GM19240 (cell line): ENCODE measurements around the gene ZNF438.

Experiments used
- DNase-seq: peaks from one replicate; pipeline ENCODE4 v3.0.0; 2011; ENCODE audit warnings: low spot score; ENCODE audit not compliant: insufficient read length

Gene ZNF438

DNA sequence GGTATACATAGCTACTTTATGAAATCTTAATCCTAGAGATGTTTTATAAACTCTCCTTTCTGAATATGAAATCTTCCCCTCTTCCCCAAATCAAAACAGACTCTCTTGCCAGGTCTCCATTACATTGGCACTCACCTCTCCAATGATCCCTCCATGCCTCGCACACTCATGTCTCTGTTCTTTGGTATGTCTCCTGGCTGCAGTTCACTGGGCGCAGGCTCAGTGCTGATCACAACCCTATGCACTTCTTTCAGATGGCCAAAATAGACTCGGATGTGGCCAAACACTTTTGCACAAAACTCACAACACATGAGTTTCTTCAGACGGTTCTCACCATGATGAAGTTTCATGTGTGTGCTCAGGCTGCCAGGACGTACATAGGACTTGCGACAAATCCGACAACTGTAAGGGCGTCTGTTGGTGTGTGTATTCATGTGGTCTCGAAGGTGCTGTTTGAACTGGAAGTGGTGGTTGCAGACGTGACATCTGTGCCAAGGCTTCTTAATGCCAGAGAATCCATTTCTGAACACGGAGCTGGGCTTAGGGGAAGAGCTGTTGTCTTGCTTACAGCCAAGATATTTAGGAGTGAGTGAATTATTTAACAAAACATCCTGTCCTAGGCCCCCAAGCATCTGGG is 183.2 kb downstream of the ZNF438 start:
- no peak for DNase-seq

DNA sequence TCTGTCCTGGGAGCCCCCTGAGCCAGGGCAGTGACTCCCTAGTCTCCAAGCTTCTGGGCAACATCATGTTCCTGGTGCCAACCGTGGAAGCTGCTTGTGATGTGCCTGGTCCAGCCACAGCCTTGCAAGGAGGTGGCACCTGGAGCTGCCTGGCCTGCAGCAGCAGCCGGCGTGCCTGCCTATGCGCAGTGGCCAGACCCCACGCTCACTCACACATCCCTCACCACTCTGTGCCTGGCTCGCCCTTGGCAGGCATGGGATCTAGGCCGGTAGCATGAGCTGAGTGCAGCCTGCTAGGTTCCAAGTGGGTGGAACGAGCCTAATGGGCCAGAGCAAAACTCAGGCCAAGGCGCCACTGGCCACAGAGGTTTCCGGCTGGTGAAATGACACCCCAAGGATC is 184.0 kb downstream of the ZNF438 start:
- no peak for DNase-seq

DNA sequence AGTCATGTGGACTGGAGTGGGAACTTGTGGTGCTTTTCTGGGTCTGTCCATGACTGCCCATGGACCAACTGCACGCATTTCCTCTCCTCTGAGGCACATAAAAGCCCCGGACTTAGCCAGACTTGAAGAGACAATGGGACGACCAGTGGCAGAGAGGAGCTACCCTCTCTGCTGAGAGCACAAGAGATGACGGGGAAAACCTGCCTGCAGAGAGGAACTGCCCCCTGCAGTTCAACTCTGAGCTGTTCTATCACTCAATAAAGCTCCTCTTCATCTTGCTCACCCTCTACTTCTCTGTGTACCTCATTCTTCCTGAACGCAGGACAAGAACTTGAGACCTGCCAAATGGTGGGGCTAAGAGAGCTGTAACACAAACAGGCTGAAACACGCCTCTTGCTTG is 184.5 kb downstream of the ZNF438 start:
- no peak for DNase-seq

DNA sequence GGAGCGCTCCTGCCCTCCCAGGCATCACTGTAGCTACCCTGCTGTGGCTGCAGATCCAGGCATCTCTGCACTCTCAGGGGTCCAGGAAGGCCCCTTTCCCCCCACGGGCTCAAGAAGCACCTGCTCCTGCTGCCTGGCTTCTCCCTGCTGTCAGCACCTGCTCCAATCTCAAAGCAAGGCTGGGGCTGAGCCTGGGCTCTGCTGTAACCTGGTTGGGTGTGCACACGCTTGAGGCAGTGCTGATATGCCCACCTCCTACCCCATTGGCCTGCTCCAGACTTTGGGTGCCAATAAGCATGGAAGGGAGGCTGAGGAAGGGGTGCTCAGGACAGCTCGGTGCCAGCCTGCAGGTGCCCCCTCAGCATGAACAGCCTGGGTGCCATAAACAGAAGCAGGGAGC is 185.0 kb downstream of the ZNF438 start:
- DNase-seq, result no peak

DNA sequence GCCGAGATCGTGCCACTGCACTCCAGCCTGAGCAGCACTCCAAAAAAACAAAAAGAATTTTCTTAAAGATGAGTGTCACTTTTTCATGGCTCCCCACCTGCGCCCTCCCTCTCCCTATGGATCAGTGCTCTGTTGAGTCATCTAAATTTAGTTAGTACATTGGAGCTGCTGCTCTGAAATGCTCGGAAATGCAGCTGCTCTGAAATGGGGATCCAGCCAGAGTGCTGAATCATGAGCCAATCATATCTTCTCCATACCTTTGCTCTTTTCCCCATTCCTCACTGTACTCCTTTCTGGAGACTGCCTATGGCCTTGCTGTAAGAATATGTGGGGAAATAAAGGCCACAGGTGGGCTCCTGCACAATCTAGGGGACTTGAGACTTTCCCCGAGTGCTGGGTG is 188.8 kb downstream of the ZNF438 start:
- no peak for DNase-seq

DNA sequence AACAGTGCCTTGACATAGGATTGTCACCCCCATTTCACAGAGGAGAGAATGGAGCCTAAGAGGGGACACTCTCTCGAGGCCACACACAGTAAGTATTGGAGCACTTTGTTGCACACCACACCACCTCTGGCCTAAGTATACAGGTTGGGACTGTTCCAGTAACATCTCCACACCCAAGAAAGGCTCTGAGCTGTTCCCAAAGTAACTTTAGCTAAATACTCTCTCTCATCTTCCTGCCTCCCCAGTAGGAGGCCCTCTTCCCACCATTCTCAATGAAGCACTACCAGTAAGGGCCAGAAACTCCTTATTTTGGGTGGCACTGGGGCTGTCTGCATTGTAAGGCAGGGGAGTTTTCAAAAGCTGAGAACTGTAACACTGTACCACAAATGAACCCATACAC is 189.5 kb downstream of the ZNF438 start:
- no peak for DNase-seq

DNA sequence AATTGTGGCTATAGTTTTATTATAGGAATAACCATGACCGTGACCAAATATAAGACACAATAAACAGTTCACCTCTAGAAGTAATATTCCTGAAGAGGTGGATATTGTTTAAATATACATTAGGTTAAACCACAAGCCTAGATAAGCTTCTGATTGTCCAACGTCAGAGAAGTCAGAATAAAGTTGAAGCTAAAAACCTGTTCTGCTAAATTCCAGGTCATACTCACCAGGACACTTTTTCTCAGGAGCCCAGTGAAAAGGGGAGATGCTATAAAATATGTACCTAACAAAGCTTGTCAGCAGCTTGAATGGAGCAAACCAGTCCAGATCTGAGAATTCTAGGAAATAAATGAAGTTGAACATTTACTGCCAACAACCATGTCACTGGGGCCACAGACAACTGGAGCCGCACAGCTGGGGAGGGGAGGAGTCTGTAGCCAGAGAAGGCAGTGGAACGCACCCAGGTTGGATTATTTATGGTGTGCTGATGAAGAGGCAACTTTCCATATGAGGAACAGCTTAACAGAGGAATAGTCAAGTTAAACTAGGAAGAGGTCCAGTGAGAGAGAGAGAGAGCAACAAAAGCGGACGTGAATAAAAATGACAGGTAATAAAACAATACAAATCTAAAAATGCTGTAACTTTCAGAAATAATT is 191.1 kb downstream of the ZNF438 start:
- DNase-seq, result no peak

DNA sequence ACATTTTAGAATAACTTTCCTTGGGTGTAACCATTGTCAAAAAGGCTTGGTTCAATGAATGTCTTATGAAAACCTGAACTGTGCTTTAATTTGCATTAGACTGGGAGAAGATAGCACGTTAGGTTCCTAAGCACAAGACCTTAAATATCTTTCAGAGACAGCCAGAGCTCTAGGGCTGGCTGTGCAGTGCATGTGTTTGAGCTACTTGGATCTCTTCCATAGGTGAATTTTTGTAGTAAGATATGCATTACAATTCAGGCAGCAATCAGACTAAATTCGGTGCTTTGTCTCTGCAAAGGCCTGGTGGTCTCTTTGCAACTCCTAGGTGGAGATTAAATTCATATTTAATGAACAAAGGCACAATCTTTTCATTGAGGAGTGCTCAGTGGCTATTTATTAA is 192.0 kb downstream of the ZNF438 start:
- no peak for DNase-seq

DNA sequence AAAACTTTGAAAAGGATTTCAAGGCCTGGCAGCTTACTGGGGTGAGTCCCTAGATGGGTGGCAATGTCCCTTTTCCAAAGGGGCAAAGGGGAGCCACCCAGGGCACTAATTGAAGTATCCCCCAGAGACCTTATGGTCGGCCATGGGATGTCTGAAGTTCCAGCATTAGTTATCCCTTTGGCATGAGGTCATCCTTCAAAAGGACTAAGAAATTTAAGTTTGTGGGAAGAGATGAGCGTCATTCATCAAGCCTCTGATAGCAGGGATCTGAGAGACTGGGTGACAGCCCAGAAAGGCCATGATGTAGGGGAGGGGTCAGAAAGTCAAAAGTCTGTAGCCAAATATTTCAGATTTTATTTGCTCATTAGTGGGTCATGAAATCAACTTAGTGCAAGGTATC is 195.3 kb downstream of the ZNF438 start:
- DNase-seq, result no peak

DNA sequence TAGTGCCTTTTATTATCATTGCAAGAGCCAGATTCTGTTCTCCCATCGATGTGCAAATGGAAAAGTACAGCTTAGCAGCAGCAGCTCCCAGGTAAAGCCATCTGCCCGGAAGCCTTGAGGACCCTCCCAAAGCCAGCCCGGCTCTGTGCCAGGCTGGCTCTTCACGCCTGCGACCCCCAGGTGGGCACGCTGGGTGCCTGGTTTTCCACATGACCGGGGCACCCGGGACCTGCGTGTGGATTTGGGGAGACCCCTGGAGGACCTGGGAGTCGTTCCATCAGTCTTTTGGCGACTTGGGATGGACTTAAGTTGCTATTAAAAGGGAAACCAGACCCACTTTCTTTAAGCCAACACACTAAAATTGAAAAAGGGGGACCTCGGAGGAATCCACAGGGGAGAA is 196.5 kb downstream of the ZNF438 start:
- no peak for DNase-seq

DNA sequence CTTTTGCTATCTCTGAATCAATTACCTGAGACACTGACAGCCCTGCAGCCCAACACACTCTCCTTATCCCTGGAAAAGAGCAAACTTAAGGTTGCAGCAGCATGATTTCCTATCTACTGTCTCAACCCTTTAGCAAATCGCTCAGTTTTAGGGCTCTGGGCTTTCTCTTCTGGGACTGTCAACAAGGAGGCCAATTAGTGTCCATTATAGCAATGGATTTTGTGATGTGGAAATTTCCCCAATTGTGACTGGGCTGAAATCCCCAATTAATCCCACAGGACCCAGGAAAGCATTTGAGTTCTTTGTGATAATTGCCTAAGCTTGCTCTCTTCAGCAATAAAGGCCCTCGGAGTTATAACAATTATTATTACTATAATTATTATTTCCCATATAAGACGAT is 197.0 kb downstream of the ZNF438 start:
- DNase-seq, result no peak

DNA sequence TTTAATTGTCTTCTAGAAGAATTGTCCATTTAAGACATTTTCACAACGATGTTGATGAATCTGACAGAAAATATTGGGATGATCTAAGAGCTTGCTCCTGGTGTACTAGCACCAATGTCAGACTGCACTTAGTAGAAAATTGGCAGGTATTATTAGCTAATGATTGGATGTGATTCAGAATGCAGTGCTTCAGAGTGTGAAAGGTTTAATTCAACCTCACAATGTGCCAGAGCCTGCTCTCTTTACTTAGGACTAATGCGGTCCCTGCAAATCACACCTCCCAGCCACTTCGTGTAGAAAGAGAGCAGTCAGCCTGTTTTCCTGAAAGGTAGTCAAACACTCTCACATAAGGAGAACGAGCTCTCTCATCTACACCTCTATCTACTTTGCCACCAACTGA is 197.5 kb downstream of the ZNF438 start:
- no peak for DNase-seq

DNA sequence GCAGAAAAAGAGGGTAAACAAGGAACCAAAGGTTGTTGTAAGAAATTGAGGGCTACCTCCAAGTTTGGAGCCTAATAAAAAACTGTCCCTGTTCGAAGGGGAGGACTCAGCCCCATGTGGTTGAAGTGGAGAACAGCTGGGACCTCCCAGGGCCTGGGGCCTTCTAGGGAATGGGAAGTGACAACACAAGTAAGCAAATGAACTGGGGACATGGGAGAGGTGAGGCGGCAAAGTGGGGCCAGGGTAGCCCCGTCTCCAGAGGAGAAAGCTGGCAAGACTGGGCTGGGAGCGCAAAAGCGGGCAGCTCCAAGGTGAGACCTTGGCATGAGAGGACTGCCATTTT is 198.1 kb downstream of the ZNF438 start:
- DNase-seq, result no peak

DNA sequence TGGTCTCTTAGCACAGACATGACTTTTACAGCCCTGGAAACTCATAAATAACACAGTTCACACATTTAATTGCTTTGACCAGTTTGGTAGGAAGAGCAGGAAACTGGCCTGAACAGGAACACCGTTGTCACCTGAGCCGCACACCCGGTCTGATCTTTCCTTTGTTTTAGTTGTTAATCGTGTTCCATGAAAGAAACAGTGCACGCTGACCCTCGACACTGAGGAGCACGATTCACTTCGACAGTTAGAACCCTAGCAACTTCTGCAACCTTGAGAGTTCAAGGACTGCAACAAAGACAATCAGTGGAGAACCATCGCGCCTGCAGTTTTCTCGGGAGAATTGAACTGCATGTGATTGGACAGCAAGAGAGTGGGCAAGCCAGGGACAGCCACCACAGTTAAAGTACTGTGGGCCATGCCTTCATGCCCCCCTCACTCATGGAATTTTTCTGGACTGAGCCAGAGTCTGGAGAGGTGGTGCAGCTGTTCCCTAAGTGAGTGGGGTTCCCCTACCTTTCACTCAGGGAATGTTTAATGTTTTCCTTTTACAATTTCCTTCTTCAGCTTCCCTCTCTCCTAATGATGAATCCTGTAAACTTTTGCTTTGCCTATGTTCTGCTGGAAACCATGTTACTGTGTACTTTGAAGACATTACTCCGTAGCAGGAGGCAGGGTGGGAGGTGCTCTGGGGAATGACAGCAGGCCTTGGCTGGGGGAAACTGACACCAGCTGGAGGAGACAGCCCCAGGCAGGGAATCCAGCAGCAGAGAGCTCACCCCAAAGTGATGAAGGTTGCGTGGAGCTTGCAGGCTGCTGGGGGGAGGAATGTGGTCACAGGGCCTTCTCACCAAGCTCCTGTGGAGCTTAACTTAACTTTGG is 198.7 kb downstream of the ZNF438 start:
- no peak for DNase-seq

DNA sequence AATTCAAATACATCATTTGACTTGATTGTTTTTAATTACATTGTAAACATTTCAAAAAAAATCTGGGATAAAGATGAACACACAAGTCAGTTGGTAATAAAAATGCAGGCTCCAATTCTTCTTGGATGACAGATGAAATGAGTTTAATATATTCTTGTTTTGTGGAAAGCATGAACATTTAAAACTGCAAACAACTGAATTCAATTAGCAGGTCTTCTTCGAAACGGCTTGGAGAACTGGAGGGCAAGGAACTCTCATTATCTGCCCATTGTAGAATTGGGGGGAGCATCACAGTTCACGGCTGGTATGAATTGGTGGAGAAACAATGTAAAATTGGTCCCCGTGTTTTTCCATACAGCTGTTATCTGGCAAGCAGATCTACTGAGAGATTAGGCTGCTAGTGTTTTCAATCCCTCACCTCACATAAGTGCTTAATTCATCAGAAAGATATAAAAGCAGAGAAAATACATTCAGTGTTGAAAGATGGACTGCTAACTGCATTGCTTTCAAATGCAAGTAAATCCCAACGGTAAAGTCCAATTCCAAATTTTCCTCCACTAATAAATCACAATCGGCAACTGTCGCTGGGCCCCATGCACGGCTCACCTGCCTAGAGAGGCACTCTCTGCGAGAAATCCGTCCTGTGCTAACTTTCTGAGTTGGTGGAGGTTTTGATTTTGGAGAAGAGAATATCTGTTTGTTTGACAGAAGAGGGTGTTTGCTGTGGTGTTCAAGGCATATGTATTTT is 199.5 kb downstream of the ZNF438 start:
- DNase-seq, result no peak

DNA sequence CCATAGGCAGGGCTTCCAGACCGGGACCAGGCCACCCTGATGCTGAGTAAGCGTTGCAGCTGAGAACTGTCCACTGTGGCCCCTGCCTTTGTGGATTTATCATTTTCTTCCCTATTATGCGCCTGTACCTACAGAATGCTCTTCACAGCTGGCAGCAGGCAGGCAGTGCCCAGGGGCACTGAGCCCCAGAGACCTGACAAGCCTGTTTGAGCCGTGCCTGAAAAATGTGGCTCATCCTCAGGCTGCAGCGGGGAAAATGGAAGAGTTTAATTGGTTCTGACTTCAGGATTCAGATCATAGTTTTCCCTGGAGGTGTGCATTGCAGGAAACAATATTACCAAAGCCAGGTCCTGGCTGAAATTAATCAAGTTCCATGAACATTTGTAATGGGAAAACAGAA is 200.2 kb downstream of the ZNF438 start:
- DNase-seq, result no peak

DNA sequence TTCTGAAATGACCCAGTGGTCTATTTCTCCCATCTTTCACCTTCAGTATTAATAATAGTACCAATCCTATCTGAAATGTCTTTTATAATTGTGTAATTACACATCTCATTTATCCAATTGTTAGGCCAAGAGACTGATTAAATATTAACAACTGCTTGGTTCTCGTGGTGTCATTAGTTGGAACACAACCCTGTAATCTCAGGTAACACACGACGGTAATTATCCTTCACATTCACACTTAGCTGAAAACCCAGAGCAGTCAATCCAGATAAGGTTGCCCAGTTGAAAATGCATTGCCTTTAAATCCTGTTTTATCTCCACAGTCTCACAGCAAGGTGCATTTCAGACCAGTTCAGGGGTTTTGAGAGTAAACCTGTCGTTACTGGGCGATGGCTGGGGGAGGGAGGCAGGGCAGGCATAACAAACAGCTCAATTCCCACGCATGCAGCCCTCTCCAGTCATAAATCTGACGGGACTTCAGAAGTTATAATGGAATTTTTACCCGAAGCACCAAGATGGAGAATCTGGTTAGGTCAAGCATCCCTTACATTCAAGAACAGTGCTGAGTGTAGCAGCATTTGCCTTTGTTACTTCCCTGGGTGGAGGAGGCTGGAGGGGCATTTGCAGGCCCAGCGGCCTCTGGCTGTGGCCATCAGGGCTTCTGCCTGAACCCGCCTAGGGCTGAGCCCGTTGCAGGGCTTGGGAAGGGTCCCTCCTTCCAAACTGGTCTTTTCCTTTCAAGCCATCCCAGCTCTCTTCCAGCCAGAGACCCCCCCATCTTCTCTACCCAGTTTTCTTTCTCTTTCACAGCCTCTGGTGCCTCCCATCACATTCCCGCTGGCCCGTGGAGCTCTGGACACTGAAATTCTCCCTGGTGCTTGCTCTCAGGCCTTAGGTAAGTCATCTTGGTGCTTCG is 201.1 kb downstream of the ZNF438 start:
- no peak for DNase-seq

DNA sequence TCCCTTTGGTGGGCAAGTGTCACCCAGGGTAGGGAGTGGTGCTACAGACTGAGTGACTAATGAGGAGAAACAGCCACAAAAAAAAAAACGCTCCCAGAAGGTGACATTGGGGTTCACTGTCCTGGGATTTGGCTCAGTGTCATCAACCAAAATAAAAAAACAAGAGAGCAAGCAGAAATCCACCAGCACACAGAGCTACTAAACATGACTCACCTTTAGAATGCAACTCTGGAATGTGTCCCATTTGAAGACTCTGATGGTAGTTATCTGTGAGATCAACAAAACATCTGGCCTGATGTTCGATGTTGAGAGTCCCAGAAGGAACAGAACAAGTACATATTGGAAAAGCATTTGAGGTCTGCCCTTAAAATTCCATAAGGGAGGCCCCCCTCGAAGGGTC is 201.8 kb downstream of the ZNF438 start:
- no peak for DNase-seq

DNA sequence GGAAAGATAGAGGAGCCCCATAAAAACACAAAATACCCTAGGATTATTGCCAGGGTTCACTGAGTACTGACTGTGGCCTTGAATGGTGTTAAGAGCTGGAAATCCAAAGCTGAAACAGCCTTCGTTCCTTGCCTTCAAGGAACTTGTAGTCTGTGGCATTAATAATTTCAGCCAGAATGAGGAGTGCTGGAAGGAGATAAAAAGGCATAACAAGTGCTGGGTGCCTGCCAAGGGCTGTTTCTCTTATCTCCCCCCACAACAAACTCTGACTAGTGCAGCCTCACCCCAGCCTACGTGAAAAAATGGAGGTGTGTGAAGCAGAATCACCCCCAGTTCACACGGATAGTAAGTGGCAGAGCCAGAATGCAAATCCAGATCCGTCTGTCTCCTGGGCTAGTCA is 203.0 kb downstream of the ZNF438 start:
- no peak for DNase-seq

DNA sequence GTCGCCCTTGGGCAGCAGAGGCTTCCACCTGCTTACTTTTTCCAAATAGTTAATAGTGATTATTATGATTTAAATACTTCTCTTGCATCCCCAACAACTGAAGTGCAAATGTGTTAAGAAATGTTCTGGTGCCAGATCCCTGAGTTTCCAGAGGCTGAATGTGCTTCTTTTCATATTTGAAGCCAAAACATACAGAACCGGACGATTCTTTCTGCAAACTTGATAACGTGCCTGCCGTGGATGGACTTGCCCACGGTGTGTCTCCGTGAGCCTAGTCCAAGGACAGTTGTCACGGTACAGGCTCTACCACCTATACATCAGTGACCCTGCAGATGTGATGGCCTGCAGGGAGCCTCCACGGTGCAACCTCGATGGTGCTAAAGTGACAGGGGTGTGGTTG is 203.5 kb downstream of the ZNF438 start:
- DNase-seq, result no peak

DNA sequence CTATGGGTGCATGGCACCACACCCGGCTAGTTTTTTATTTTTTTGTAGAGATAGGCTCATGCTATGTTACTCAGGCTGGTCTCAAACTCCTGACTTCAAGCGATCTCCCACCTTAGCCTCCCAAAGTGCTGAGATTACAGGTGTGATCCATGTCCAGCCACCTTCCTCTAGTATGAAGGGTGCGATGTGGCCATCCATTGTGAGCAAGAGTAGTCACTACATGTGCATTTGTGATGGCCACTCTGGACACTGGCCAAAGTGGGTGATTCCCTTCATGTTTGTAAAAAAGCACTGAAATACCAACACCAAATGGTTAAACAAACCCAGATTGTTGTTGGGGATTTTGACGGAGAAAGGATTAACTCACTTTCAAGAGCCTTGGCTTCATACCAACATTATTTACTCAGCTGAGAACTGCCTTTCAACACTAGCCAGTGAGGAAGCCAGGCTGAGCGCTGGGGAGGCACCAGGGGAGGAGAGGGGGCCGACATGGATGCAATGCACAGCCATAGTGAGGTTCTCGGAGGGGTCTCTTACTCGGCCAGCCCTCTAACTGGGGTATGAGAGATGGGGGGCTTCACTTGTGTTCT is 204.0 kb downstream of the ZNF438 start:
- no peak for DNase-seq
